Activated T-helper 2 cell treated with anti-CD3 and anti-CD28 coated beads, Interferon-gamma antibody, Interleukin-2, Interleukin-4, amounts not matched to agents 10 μg/mL and 5 μg/mL and 100 μg/mL, durations not matched to agents 14 hours and 24 hours and 36 hours (primary cell): ENCODE results near the gene SP100. TPM values are rescaled to one million over a fixed set of nuclear protein-coding genes. Genes with fewer than 3 reads are reported as not detected.

Source experiments
- DNase-seq: peaks from one replicate; pipeline ENCODE4 v3.0.0; 2021; ENCODE audit warnings: low spot score
- H3K27ac Mint-ChIP-seq: one replicate; pipeline ENCODE4 v1.8.0; 2021; ENCODE audit warnings: mixed read lengths
- H3K27me3 Mint-ChIP-seq: one replicate; pipeline ENCODE4 v1.8.0; 2021; ENCODE audit warnings: low read depth, mixed read lengths
- H3K36me3 Mint-ChIP-seq: one replicate; pipeline ENCODE4 v1.8.0; 2021; ENCODE audit warnings: low read depth, mixed read lengths
- H3K4me1 Mint-ChIP-seq: one replicate; pipeline ENCODE4 v1.8.0; 2021; ENCODE audit warnings: low read depth, mixed read lengths
- H3K4me3 Mint-ChIP-seq: one replicate; pipeline ENCODE4 v1.8.0; 2021; ENCODE audit warnings: low read depth, mild to moderate bottlenecking, moderate library complexity, mixed read lengths
- H3K9me3 Mint-ChIP-seq: one replicate; pipeline ENCODE4 v1.8.0; 2021; ENCODE audit warnings: mixed read lengths
- intact Hi-C: fragments of 100-400 bp; cut with micrococcal nuclease; formaldehyde crosslinking; loops from one replicate; pipeline ENCODE4 v1.15.1; 2023
- total RNA-seq: library from RNA; stranded (reverse); gene quantifications from 2 replicates; pipeline ENCODE4 v1.2.3, GENCODE V29; 2022

Gene SP100
- total RNA-seq, 1 donor from 2014 or later, result 153 TPM

- H3K4me1 Mint-ChIP-seq, result peaks cover 29% of the 10 kb centered on the region
- H3K36me3 Mint-ChIP-seq, result peaks cover 20% of the 10 kb centered on the region
Measured at GRCh38 chr2:230582851-230583283, 166.9 kb downstream of the SP100 start.

DNA sequence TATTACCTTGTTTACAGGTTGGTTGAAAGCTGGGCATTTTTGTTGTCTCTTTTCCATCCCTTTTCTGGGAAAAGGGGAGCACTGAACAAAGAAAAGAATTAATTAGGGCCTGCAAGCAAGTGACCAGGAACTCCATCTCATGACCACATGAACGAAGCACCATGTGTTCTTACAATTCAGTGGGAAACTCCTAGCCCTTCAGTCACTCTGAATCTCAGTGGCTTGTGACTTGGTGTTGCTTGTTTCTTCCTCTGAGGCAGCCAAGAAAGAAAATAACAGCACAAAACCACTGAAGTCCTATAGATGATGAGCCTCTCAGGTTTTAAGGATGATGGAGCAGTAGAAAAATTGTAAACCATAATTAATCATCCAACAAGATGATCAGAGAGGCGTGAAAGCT is 167.6 kb downstream of the SP100 start:
- H3K27ac Mint-ChIP-seq, result peak overlapping the region; percentile 75
- intact Hi-C loops, result loop anchor here (1.0 to 10.0 kb wide), 7 partner anchors 15 to 321 kb away; no protein-coding TSS in a partner anchor
- no peak for DNase-seq
- H3K4me1 Mint-ChIP-seq, result peaks cover 34% of the 10 kb centered on the region
- H3K36me3 Mint-ChIP-seq, result peaks cover 21% of the 10 kb centered on the region
- H3K4me3 Mint-ChIP-seq, result no peak overlapping the region
- no peaks in the 10 kb centered on the region for H3K27me3 Mint-ChIP-seq
- peaks cover 30% of the 10 kb centered on the region for H3K9me3 Mint-ChIP-seq

More at GRCh38 chr2:230582851-230583283, 166.9 kb downstream of the SP100 start:
- Mint-ChIP-seq H3K27ac (peak overlapping the region; percentile 75), H3K9me3 (peaks cover 24% of the 10 kb centered on the region), H3K27me3 (no peaks in the 10 kb centered on the region), H3K4me3 (no peak overlapping the region)
- no peak for DNase-seq
- intact Hi-C loops, result loop anchor here (1.0 to 10.0 kb wide), 7 partner anchors 14 to 321 kb away; no protein-coding TSS in a partner anchor

DNA sequence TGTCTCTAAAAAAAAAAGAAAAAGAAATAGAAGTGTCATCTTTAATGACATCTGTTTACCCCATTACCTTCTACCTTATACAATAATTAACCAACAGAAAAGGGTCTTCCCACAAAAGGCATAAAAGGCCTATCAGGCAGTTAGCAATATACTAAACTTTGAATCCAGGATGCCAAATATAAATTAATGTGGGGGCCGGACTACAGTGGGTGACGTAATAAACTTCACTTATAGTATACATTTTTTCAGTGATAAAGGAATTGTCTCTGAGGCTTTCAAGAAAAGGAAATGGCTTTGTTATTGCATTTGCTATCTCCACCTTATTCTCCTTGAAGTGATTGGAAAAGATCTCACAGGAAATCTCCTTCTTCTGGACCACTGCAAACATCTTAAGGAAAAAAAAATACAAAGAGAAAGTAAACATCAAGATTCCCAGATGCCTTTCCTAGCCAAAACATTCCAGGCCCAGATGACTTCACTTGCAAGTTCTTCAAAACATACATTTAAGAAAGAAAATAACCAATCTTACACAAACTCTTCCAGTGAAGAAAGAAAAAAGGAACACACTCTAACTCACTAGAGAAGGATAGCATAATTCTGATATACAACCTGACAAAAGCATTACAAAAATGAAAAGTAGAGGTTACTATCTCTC is 170.5 kb downstream of the SP100 start:
- Mint-ChIP-seq H3K9me3 (peaks cover 39% of the 10 kb centered on the region), H3K4me3 (no peak overlapping the region), H3K27me3 (no peaks in the 10 kb centered on the region), H3K27ac (no peak overlapping the region), H3K36me3 (peaks cover 33% of the 10 kb centered on the region), H3K4me1 (peaks cover 46% of the 10 kb centered on the region)
- intact Hi-C loops, result loop anchor here (10.0 kb wide), 1 partner anchor 142 kb away; no protein-coding TSS in a partner anchor
- no peak for DNase-seq

- Mint-ChIP-seq H3K36me3 (peaks cover 19% of the 10 kb centered on the region), H3K9me3 (peaks cover 21% of the 10 kb centered on the region), H3K27me3 (no peaks in the 10 kb centered on the region), H3K4me1 (peaks cover 45% of the 10 kb centered on the region), H3K4me3 (no peak overlapping the region), H3K27ac (no peak overlapping the region)
- no peak for DNase-seq
- intact Hi-C loops, result loop anchor here (10.0 kb wide), 1 partner anchor 144 kb away; no protein-coding TSS in a partner anchor
Measured at GRCh38 chr2:230589025-230589424, 173.0 kb downstream of the SP100 start.

- Mint-ChIP-seq H3K27ac (peak overlapping the region; percentile 35), H3K27me3 (no peaks in the 10 kb centered on the region), H3K4me3 (no peak overlapping the region), H3K36me3 (peaks cover 18% of the 10 kb centered on the region), H3K9me3 (peaks cover 21% of the 10 kb centered on the region), H3K4me1 (peaks cover 45% of the 10 kb centered on the region)
- intact Hi-C loops, result loop anchor here (10.0 kb wide), 1 partner anchor 145 kb away; no protein-coding TSS in a partner anchor
- DNase-seq, result no peak
Measured at GRCh38 chr2:230589497-230590015, 173.6 kb downstream of the SP100 start.

- peaks cover 45% of the 10 kb centered on the region for H3K4me1 Mint-ChIP-seq
- H3K36me3 Mint-ChIP-seq, result peaks cover 14% of the 10 kb centered on the region
- H3K4me3 Mint-ChIP-seq, result no peak overlapping the region
- no peaks in the 10 kb centered on the region for H3K27me3 Mint-ChIP-seq
- intact Hi-C loops, result no loop called here
- H3K9me3 Mint-ChIP-seq, result peaks cover 17% of the 10 kb centered on the region
- peak overlapping the region; percentile 60 for H3K27ac Mint-ChIP-seq
- DNase-seq, result no peak
Measured at GRCh38 chr2:230590333-230590732, 174.3 kb downstream of the SP100 start.

DNA sequence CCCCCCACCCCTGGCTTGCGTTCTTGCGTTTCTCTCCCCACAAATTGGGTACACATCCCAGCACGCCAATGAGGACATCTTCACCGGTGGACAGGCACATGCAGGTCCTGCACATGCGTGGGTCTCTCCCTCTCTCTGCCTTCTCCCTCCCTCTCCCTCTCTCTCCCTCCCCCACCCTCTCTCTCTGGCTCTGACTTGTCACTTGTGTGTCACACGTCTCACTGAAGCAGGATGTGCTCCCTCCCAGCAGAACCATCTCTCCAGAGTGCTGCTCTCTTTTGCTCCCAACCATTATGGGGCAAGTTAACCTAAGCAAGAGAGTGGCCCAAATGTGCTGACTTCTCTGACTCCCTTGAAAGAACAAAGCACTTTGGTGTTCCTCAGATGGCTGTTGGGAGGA is 175.8 kb downstream of the SP100 start:
- Mint-ChIP-seq H3K4me1 (peaks cover 52% of the 10 kb centered on the region), H3K27ac (peak overlapping the region; percentile 59), H3K4me3 (no peak overlapping the region), H3K9me3 (peaks cover 21% of the 10 kb centered on the region), H3K27me3 (no peaks in the 10 kb centered on the region), H3K36me3 (peaks cover 16% of the 10 kb centered on the region)
- intact Hi-C loops, result no loop called here
- no peak for DNase-seq

DNA sequence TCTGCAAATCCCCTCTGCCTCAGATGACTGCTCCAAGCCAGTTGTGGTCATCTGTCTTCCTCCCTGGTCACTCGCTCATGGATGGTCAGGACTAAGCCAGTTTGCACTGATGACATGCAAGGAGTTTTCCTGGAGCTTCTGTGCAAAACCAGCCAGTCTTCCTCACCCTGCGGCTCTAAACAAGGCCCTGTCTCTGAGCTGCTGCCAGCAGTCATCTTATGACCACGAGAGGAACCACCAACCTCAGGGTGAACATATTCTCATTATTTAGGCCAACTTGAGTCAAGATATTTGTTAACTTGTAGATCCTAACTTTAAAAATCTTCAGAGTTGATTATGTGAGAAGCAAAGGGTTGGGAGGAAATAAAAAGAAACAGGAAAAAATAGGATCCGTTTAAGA is 176.8 kb downstream of the SP100 start:
- Mint-ChIP-seq H3K4me1 (peaks cover 58% of the 10 kb centered on the region), H3K4me3 (no peak overlapping the region), H3K36me3 (peaks cover 20% of the 10 kb centered on the region), H3K9me3 (peaks cover 21% of the 10 kb centered on the region), H3K27ac (peak overlapping the region; percentile 53), H3K27me3 (no peaks in the 10 kb centered on the region)
- intact Hi-C loops, result no loop called here
- no peak for DNase-seq

Other genes starting within 250 kb of the SP100 start
- 114 and 121 TPM in 2 replicates for gene SP110, start 196.2 kb upstream of the SP100 start, total RNA-seq
- gene SP140, start 190.5 kb upstream of the SP100 start, total RNA-seq, result 316 and 317 TPM in 2 replicates
- 55.7 and 59.1 TPM in 2 replicates for gene SP140L, start 89.0 kb upstream of the SP100 start, total RNA-seq